Activated naive CD8-positive, alpha-beta T cell (primary cell): Measurements from ENCODE around the gene LYRM4.

Experiments
- H3K27ac Mint-ChIP-seq: one replicate; pipeline ENCODE4 v1.8.0; 2021; ENCODE audit warnings: mixed read lengths
- H3K27me3 Mint-ChIP-seq: one replicate; pipeline ENCODE4 v1.8.0; 2021; ENCODE audit warnings: mixed read lengths
- H3K36me3 Mint-ChIP-seq: one replicate; pipeline ENCODE4 v1.8.0; 2021; ENCODE audit warnings: mixed read lengths
- H3K4me1 Mint-ChIP-seq: one replicate; pipeline ENCODE4 v1.8.0; 2021; ENCODE audit warnings: low read depth, mixed read lengths
- H3K4me3 Mint-ChIP-seq: one replicate; pipeline ENCODE4 v1.8.0; 2021; ENCODE audit warnings: mild to moderate bottlenecking, mixed read lengths
- H3K9me3 Mint-ChIP-seq: one replicate; pipeline ENCODE4 v1.8.0; 2021; ENCODE audit warnings: low read depth, mixed read lengths

The LYRM4 gene

DNA sequence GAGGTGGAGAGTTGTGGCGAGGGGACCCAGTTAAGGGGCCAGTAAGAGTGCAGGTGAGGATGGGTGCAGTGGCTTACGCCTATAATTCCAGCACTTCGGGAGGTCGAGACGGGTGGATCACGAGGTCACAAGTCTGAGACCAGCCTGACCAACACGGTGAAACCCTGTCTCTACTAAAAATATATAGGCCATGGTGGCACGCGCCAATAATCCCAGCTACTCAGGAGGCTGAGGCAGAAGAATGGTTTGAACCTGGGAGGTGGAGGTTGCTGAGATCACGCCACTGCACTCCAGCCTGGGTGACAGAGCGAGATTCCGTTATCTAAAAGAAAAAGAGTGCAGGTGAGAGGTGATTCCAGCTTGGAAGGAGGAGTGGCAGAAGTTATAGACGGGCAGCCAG, 147.7 kb downstream of the LYRM4 start:
- H3K27ac Mint-ChIP-seq = no peak overlapping the region
- no peak overlapping the region for H3K4me3 Mint-ChIP-seq
- H3K36me3 Mint-ChIP-seq = peaks cover 10% of the 10 kb centered on the region
- H3K4me1 Mint-ChIP-seq = no peaks in the 10 kb centered on the region
- H3K9me3 Mint-ChIP-seq = no peaks in the 10 kb centered on the region
- H3K27me3 Mint-ChIP-seq = no peaks in the 10 kb centered on the region

DNA sequence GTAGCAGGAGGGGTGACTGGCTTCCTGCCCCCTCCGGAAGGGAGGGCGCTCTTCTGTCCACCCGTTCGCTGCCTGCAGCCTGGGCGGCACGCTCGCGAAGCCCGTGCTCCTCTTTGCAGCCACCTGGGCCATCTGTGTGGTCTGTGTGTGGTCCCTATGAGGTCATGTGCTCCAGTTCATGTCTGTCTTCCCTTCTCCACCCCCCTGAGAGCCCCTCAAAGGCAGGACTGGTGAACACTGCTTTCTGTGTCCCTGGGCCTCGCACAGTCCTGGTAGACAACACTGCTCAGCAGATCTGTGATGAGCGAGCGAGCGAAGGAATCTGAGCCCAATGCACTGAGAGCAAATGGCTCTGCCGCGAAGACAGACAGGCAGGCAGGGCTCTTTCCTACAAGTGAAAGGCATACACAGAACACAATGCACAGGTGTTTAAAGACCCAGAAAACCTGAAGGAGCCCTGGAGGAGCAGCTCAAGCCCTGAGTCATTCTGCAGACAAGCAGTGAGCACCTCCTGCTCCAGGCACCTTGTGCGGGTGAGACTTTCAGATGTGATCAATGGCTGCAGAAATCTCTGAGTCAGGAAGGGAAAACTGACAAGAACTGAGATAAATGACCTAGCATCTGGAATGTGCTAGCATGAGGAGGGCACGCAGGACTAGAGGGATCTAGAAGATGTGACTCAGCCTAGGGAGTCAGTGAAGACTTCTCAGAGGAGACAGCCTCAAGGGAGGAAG, 148.5 kb downstream of the LYRM4 start:
- H3K27ac Mint-ChIP-seq = no peak overlapping the region
- H3K27me3 Mint-ChIP-seq = no peaks in the 10 kb centered on the region
- no peaks in the 10 kb centered on the region for H3K9me3 Mint-ChIP-seq
- no peak overlapping the region for H3K4me3 Mint-ChIP-seq
- no peaks in the 10 kb centered on the region for H3K4me1 Mint-ChIP-seq
- peaks cover 11% of the 10 kb centered on the region for H3K36me3 Mint-ChIP-seq

DNA sequence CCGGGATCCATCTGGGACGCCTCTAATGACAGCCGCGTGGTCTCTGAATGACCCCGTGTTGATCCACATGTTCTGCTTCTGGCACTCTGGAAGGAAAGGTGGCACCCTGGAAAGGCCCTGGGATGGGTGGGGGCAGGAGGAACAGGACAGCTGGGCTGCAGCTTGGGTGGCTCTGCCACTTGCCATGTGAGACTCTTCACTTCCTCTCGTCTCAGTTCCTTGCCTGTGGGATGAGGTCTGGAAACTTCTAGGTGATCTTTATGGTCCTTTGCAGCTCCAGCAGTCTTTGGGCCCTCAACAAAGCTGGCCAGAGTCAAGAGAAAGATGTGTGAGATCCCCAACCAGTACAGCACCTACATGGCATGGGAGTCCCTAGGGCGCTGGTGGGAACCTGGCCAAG, 149.1 kb downstream of the LYRM4 start:
- Mint-ChIP-seq H3K36me3 (peaks cover 11% of the 10 kb centered on the region), H3K27ac (no peak overlapping the region), H3K4me3 (no peak overlapping the region), H3K9me3 (no peaks in the 10 kb centered on the region), H3K27me3 (no peaks in the 10 kb centered on the region), H3K4me1 (no peaks in the 10 kb centered on the region)

DNA sequence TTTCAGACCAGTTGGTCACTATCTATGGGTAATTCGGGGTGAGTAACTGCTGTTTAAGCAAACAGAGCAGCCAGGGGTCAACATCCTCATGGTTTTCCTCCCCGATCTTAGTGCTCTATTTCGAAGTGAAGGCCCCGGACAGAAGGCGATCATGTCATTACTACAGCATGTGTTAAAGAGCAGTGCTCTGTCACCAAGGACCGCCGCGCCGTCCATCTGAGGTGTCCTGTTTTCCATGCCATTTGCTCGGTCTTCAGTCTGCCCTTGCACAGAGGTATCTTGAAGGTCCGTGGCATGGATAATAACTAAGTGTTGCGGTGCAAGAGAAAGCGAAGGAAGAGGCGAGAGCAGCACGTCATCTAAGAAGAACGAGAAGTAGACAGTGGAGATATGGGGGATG, 150.5 kb downstream of the LYRM4 start:
- Mint-ChIP-seq H3K4me3 (no peak overlapping the region), H3K27ac (no peak overlapping the region), H3K9me3 (no peaks in the 10 kb centered on the region), H3K36me3 (peaks cover 17% of the 10 kb centered on the region), H3K27me3 (no peaks in the 10 kb centered on the region), H3K4me1 (no peaks in the 10 kb centered on the region)

DNA sequence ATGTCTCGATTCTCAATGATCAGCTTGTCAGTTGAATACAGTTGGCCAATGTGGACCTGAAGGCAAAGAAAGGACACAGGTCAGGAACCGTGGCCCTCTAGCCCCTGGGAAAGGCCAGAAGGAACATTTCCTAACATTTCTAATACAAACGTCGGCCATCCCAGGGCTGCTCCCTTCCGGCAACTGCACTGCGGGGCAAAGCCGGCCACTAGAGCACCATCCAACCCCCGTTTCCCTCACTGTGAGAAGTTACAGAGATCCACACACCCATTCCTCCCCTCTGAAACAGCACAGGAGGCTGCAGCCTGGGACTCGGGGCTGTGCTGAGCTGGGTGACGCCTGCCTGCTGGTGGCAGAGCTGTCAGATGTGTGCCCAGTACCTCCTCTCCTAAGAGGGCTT, 151.3 kb downstream of the LYRM4 start:
- H3K27ac Mint-ChIP-seq = no peak overlapping the region
- H3K36me3 Mint-ChIP-seq = peaks cover 17% of the 10 kb centered on the region
- H3K9me3 Mint-ChIP-seq = no peaks in the 10 kb centered on the region
- no peak overlapping the region for H3K4me3 Mint-ChIP-seq
- no peaks in the 10 kb centered on the region for H3K27me3 Mint-ChIP-seq
- H3K4me1 Mint-ChIP-seq = no peaks in the 10 kb centered on the region

DNA sequence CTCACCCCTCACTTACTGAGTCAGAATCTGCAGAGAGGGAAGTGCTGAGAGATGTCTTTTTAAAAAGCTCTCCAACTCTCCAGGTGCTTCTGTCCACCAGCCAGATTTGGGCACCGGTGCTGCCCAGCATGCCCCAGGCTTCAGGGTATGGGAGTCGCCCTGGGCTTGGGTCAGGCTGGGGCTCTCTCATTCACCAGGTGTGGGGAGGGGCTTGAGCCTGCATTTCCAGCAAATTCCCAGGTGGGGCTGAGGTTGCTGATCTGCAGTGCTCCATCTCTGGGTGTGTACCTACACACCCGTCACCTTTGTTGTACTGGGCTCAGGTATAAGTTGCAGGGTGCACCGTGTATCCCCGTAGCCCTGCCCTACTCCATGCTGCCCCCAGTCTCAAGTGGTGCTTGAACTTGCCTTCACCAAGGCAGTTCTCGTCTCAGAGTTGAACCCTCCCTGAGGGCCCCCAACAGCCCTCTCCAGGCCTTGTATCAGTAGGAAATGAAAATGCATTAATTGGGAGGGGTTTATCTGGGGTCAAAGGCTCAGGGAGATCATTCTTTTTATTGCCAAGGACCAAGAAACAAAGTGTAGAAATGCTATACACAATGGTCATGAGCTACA, 152.1 kb downstream of the LYRM4 start:
- H3K27me3 Mint-ChIP-seq = no peaks in the 10 kb centered on the region
- no peaks in the 10 kb centered on the region for H3K9me3 Mint-ChIP-seq
- H3K4me3 Mint-ChIP-seq = no peak overlapping the region
- H3K27ac Mint-ChIP-seq = no peak overlapping the region
- H3K4me1 Mint-ChIP-seq = no peaks in the 10 kb centered on the region
- peaks cover 17% of the 10 kb centered on the region for H3K36me3 Mint-ChIP-seq

DNA sequence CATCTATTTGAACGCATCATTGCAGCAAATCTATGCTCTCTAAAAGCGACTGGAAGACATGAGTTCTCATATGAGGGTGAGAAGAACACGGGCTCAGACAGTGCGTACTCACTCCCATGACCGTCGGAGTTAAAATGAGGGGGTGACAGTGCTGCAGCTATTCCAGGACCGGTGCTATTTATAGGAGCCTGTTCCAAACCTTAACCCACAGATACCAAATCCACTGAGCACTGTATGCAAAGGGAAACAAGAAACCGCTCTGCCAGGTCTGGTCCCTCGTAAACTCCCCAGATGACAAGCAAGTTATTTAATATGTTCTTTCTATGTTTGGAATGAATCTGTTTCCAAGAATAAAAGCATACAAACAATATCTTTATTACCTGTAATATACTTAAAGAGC, 152.7 kb downstream of the LYRM4 start:
- Mint-ChIP-seq H3K27ac (no peak overlapping the region), H3K9me3 (no peaks in the 10 kb centered on the region), H3K36me3 (peaks cover 17% of the 10 kb centered on the region), H3K4me3 (no peak overlapping the region), H3K27me3 (no peaks in the 10 kb centered on the region), H3K4me1 (no peaks in the 10 kb centered on the region)

DNA sequence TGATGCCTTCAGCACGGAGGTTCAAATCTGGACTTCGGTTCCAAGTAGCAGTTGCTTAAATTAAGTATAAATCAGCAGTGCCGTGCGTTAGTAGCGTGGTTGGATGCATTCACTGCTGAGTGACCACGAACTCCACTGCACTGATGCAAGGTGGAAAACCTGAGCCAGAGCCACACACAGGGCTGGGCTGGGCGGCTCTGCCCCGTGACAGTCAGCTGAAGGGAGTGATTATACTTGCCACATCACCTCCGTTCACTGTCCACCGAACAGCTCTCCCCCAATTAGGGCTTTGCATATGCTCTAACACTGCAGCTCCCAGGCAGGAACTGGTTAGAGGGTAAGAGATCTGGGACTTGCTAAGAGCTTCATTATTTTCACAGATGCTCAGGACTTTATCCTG, 153.4 kb downstream of the LYRM4 start:
- H3K4me1 Mint-ChIP-seq = no peaks in the 10 kb centered on the region
- H3K27me3 Mint-ChIP-seq = no peaks in the 10 kb centered on the region
- H3K4me3 Mint-ChIP-seq = no peak overlapping the region
- no peaks in the 10 kb centered on the region for H3K9me3 Mint-ChIP-seq
- peaks cover 13% of the 10 kb centered on the region for H3K36me3 Mint-ChIP-seq
- no peak overlapping the region for H3K27ac Mint-ChIP-seq

DNA sequence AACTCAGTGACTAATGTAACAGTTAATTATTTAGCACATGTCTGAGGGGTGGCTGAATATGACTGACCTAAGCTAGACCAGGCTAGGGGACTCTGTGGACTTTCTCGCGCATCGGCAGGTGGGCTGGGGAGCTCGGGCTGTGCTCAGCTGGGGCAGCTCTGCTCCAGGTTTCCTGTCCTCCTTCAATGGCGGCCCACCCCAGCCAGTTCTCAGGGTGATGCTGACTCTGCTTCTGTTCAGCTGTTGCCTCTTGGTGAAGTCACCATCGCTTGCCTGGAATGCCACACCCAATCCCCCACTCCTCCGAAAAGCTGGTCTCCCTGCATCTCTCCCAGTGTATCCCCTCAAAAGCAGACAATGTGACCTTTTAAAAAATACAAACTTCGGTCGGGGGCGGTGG, 155.6 kb downstream of the LYRM4 start:
- H3K9me3 Mint-ChIP-seq = no peaks in the 10 kb centered on the region
- no peaks in the 10 kb centered on the region for H3K27me3 Mint-ChIP-seq
- no peak overlapping the region for H3K27ac Mint-ChIP-seq
- H3K4me3 Mint-ChIP-seq = no peak overlapping the region
- H3K4me1 Mint-ChIP-seq = no peaks in the 10 kb centered on the region
- H3K36me3 Mint-ChIP-seq = peaks cover 9% of the 10 kb centered on the region

DNA sequence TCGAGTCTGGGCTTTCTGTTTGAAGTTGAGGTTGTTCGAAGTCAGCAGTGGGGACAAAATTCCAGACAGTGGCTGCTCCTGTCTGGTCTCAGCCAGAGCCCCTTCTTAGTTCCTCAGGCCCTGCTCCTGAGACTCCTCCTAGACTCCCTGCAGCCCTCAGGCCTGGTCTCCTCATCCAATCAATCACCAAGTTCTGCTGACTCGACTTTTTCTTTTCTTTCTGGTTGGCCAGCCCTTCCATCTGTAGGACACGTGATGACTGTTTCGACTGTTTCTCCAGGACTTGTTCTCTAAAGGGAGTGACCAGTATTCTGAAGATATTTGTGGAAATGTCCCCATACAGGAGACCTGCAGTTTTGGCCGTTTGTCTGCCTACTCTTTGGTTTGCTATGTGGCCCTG, 156.1 kb downstream of the LYRM4 start:
- Mint-ChIP-seq H3K4me3 (no peak overlapping the region), H3K27me3 (no peaks in the 10 kb centered on the region), H3K36me3 (peaks cover 9% of the 10 kb centered on the region), H3K4me1 (no peaks in the 10 kb centered on the region), H3K9me3 (no peaks in the 10 kb centered on the region), H3K27ac (no peak overlapping the region)

DNA sequence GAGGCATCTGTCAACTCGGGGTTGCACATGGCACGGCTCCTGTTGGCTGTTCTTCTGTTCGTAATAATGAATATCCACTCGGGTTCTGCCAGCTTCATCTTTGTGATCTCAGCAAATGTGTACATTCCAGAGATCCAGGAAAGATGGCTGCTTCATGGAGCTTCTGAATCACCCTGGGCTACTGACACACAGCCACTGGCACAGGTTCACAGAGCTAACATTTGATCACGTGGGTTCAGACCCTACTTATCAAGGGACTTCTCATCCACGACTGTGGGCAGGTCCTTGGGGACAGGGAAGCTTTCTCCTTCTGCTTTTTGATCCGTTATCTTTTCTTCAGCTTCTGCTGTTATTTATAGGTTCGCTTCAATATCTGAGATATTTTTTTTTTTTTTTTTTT, 157.5 kb downstream of the LYRM4 start:
- H3K36me3 Mint-ChIP-seq = peaks cover 8% of the 10 kb centered on the region

DNA sequence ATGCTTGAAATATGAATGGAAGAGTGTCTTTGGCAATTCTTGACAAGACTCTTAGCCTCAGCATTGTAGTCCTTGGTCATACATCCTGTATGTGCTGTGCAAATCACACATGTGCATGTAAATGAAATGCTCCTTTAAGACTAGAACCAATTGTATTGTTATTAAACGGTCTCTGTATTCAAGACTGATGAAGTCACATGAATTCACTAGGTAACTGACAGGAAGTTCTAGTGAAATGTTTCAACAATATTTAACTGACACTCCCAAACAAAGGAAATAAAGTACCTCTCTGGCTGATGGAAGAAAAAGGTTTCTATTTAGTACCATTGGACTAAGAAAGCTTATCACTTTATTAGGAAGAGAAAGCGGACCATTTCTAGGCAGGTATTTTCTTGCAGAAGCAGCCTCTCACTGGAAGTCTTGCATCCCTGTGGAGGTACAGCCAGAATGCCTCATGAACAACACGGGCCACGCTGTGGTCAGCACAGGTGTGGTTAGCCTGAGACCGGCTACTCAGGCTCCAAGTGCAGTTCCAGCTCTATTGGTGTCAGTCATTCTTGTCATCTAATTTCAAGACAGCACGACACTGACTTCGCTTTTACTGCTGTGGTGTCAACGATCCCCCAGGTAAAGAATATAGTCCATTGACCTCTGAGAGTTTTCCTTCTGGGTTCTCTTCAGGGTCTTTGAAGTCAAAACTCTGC, 158.3 kb downstream of the LYRM4 start:
- Mint-ChIP-seq H3K27me3 (no peaks in the 10 kb centered on the region), H3K4me1 (no peaks in the 10 kb centered on the region), H3K4me3 (no peak overlapping the region), H3K36me3 (peaks cover 5% of the 10 kb centered on the region), H3K27ac (no peak overlapping the region), H3K9me3 (no peaks in the 10 kb centered on the region)

More for the DNA sequence above, 157.5 kb downstream of the LYRM4 start:
- Mint-ChIP-seq H3K27ac (no peak overlapping the region), H3K4me3 (no peak overlapping the region), H3K4me1 (no peaks in the 10 kb centered on the region), H3K27me3 (no peaks in the 10 kb centered on the region), H3K9me3 (no peaks in the 10 kb centered on the region)

DNA sequence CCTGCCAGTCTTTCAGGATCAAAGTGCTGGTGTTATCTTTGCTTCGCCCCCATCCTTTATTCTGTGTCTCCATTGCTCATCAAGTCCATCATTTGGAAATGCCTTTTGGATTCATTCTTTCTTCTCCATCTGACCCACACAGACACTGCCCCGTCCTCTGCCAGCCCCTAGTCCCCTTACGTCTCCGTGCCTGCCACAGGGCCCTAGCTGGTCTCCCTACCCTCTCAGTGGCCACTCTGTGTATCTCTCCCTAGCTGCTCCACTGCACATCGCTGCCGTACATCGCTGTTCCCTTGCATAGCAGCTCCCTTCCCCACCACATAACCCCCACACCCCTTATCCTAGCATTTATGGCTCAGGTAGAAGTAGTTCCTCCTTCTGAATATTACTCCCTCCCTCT, 159.9 kb downstream of the LYRM4 start:
- no peaks in the 10 kb centered on the region for H3K27me3 Mint-ChIP-seq
- no peak overlapping the region for H3K27ac Mint-ChIP-seq
- no peaks in the 10 kb centered on the region for H3K4me1 Mint-ChIP-seq
- no peaks in the 10 kb centered on the region for H3K9me3 Mint-ChIP-seq
- H3K36me3 Mint-ChIP-seq = peaks cover under 1% of the 10 kb centered on the region
- H3K4me3 Mint-ChIP-seq = no peak overlapping the region

DNA sequence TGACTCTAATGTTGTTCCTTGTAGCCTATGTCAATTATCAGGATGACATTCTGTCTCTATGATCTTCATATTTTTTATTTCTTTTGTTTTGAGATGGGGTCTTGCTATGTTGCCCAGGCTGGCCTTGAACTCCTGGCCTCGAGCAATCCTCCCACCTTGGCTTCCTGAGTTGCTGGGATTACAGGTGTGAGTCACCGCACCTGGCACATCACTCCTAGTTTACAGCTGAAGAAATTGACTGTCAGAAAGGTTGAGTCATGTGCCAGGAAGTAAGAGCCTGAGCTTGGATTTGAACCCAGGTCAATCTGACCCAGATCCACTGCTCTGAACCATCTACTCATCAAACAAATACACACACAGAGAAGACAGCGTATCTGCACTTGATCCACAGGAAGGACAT, 161.2 kb downstream of the LYRM4 start:
- H3K36me3 Mint-ChIP-seq = peaks cover 3% of the 10 kb centered on the region
- H3K4me3 Mint-ChIP-seq = no peak overlapping the region
- no peak overlapping the region for H3K27ac Mint-ChIP-seq
- H3K9me3 Mint-ChIP-seq = no peaks in the 10 kb centered on the region
- H3K4me1 Mint-ChIP-seq = no peaks in the 10 kb centered on the region
- H3K27me3 Mint-ChIP-seq = peaks cover 4% of the 10 kb centered on the region

DNA sequence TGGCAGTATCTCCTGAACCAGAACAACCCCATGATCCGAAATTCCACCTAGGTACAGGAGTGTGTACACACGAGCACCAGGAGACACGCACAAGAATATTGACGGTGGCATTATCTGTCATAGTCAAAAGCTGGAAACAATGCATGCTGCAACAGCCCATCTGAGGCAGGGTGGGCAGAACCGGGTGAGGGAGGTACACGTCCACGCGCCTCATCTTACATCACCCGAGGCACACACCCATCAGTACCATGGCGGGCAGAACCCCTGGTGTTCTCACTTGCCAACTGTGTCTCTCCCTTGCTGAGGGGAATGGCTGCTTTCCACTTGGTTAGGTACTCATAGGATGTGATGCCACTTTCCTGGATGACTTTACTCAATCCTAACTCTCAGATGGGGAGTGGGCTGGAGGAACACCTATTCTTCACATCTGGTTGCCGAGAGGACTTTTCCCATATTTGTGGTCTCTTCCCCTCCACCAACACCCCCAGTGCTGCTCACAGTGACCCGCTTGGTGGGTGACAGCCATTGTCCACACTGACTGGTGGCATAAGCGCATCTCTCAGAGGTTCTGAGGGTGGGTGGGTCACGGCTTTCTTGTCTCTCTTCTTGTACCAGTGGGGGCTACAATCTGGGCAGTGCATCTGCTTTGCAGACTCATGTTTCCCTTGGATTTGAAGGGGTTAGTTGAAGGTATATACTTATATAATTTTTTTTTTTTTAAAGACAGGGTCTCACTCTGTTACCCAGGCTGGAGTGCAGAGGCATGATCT, 162.1 kb downstream of the LYRM4 start:
- H3K9me3 Mint-ChIP-seq = no peaks in the 10 kb centered on the region
- H3K4me3 Mint-ChIP-seq = no peak overlapping the region
- peaks cover 7% of the 10 kb centered on the region for H3K27me3 Mint-ChIP-seq
- no peaks in the 10 kb centered on the region for H3K4me1 Mint-ChIP-seq
- peaks cover 5% of the 10 kb centered on the region for H3K36me3 Mint-ChIP-seq
- no peak overlapping the region for H3K27ac Mint-ChIP-seq
